ENCODE data around the gene ZMYND11.

- no peak for TF ChIP-seq POLR2AphosphoS2 (conservative IDR thresholded peaks at IDR 0.05; ENCODE audit: low read length)
- TF ChIP-seq MYC (IDR thresholded peaks at IDR 0.05; ENCODE audit: borderline replicate concordance, low read length) = no peak
- no peak for TF ChIP-seq RNF2 (IDR thresholded peaks at IDR 0.05; ENCODE audit: borderline replicate concordance, low read depth)
- no peak for TF ChIP-seq ZC3H11A (IDR thresholded peaks at IDR 0.05)
Measured at GRCh38 chr10:135132-135600, at the start of gene ZMYND11.

Measured in A549 (cell line).